Measurements from ENCODE around the gene RYR1.

RYR1 gene

DNA sequence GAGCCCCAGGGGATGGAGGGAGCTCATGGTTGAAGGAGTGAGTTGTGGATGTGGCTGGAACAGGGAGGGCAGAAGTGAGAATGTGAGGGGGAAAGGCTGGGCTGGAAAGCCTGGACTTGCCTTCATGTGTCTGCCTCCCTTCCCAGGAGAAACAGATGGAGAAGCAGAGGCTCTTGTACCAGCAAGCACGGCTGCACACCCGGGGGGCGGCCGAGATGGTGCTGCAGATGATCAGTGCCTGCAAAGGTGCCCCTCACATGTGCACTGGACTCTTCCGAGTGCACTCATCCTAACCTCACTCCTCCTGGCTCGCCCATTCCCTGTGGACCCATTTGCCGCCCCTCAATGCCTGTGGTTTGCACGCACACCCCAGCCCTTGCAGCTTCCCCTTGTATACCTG is 101.1 kb downstream of the RYR1 start:
- Histone ChIP-seq H3K9ac (ENCODE audit: low read depth, low read length) (no peak overlapping the region), H4K20me1 (ENCODE audit: insufficient read depth, low read length) (no peaks in the 10 kb centered on the region), H2AFZ (ENCODE audit: low read depth, low read length) (no peak overlapping the region), H3K27ac (ENCODE audit: low read length) (no peak overlapping the region), H3K4me2 (ENCODE audit: insufficient read depth, low read length) (no peak overlapping the region), H3K27me3 (ENCODE audit: insufficient read depth, low read length, poor library complexity) (no peaks in the 10 kb centered on the region), H3K79me2 (ENCODE audit: insufficient read depth, low read length) (no peaks in the 10 kb centered on the region), H3K36me3 (ENCODE audit: insufficient read depth, low read length) (no peaks in the 10 kb centered on the region), H3K4me1 (ENCODE audit: insufficient read depth, low read length) (peaks cover 6% of the 10 kb centered on the region), H3K4me3 (ENCODE audit: low read depth in 1 of 2, low read length in 2 of 2) (no peak overlapping the region), H3K9me3 (ENCODE audit: insufficient read depth, low read length, severe bottlenecking) (peaks cover 16% of the 10 kb centered on the region)
- TF ChIP-seq EZH2 (IDR thresholded peaks at IDR 0.05; ENCODE audit: borderline replicate concordance, low read depth, low read length, severe bottlenecking) (no peak), CTCF (IDR thresholded peaks at IDR 0.05; ENCODE audit: borderline replicate concordance, extremely low read depth, low read length, poor library complexity, severe bottlenecking) (no peak)
- ATAC-seq (ENCODE audit: insufficient read depth, low read depth) (no peak), DNase-seq (no peak)

- Histone ChIP-seq H3K9ac (ENCODE audit: low read depth, low read length) (no peak overlapping the region), H3K36me3 (ENCODE audit: insufficient read depth, low read length) (no peaks in the 10 kb centered on the region), H3K79me2 (ENCODE audit: insufficient read depth, low read length) (no peaks in the 10 kb centered on the region), H4K20me1 (ENCODE audit: insufficient read depth, low read length) (no peaks in the 10 kb centered on the region), H3K27ac (ENCODE audit: low read length) (no peak overlapping the region), H3K4me2 (ENCODE audit: insufficient read depth, low read length) (no peak overlapping the region), H3K9me3 (ENCODE audit: insufficient read depth, low read length, severe bottlenecking) (peaks cover 16% of the 10 kb centered on the region), H3K4me3 (ENCODE audit: low read depth in 1 of 2, low read length in 2 of 2) (no peak overlapping the region), H3K27me3 (ENCODE audit: insufficient read depth, low read length, poor library complexity) (no peaks in the 10 kb centered on the region), H3K4me1 (ENCODE audit: insufficient read depth, low read length) (peaks cover 6% of the 10 kb centered on the region), H2AFZ (ENCODE audit: low read depth, low read length) (no peak overlapping the region)
- ATAC-seq (ENCODE audit: insufficient read depth, low read depth) (no peak), DNase-seq (no peak)
- TF ChIP-seq CTCF (IDR thresholded peaks at IDR 0.05; ENCODE audit: borderline replicate concordance, extremely low read depth, low read length, poor library complexity, severe bottlenecking) (no peak), EZH2 (IDR thresholded peaks at IDR 0.05; ENCODE audit: borderline replicate concordance, low read depth, low read length, severe bottlenecking) (no peak)
These were observed 101.7 kb downstream of the RYR1 start for GRCh38 chr19:38535212-38535611.

- Histone ChIP-seq H3K9ac (ENCODE audit: low read depth, low read length) (no peak overlapping the region), H4K20me1 (ENCODE audit: insufficient read depth, low read length) (no peaks in the 10 kb centered on the region), H3K36me3 (ENCODE audit: insufficient read depth, low read length) (no peaks in the 10 kb centered on the region), H3K27me3 (ENCODE audit: insufficient read depth, low read length, poor library complexity) (no peaks in the 10 kb centered on the region), H3K79me2 (ENCODE audit: insufficient read depth, low read length) (no peaks in the 10 kb centered on the region), H3K9me3 (ENCODE audit: insufficient read depth, low read length, severe bottlenecking) (peaks cover 16% of the 10 kb centered on the region), H3K4me3 (ENCODE audit: low read depth in 1 of 2, low read length in 2 of 2) (no peak overlapping the region), H3K4me1 (ENCODE audit: insufficient read depth, low read length) (peaks cover 6% of the 10 kb centered on the region), H3K4me2 (ENCODE audit: insufficient read depth, low read length) (no peak overlapping the region), H3K27ac (ENCODE audit: low read length) (no peak overlapping the region), H2AFZ (ENCODE audit: low read depth, low read length) (no peak overlapping the region)
- DNase-seq (no peak), ATAC-seq (ENCODE audit: insufficient read depth, low read depth) (no peak)
- TF ChIP-seq CTCF (IDR thresholded peaks at IDR 0.05; ENCODE audit: borderline replicate concordance, extremely low read depth, low read length, poor library complexity, severe bottlenecking) (no peak), EZH2 (IDR thresholded peaks at IDR 0.05; ENCODE audit: borderline replicate concordance, low read depth, low read length, severe bottlenecking) (no peak)
These were observed 103.8 kb downstream of the RYR1 start for GRCh38 chr19:38537071-38537936.

All from DND-41 (cell line).